Calu3 (cell line): ENCODE data around the gene MYRIP. TPM values are rescaled to one million over a fixed set of nuclear protein-coding genes. Genes with fewer than 3 reads are reported as not detected.

ENCODE experiments used
- BruUV-seq: library from RNA; stranded (reverse); fragments of 400-500 nt; replicated peaks from 2 replicates; lab custom pipeline; 2021; lab: Mats Ljungman, UMichigan
- CTCF ChIA-PET: fragments of 300-600 bp; sonication (Branson Sonifier 250); formaldehyde crosslinking; loops from one replicate; lab custom pipeline; 2022; ENCODE audit warnings: antibody characterized with exemption; lab: Charles Lee
- DNase-seq: peaks from one replicate; pipeline ENCODE4 v3.0.0; 2022
- H3K27ac Mint-ChIP-seq: one replicate; pipeline ENCODE4 v1.8.0; 2022; ENCODE audit warnings: mixed read lengths; ENCODE audit not compliant: unreplicated experiment
- H3K27me3 Mint-ChIP-seq: one replicate; pipeline ENCODE4 v1.8.0; 2022; ENCODE audit warnings: mixed read lengths; ENCODE audit not compliant: unreplicated experiment
- H3K36me3 Mint-ChIP-seq: one replicate; pipeline ENCODE4 v1.8.0; 2022; ENCODE audit warnings: mild to moderate bottlenecking, moderate library complexity, mixed read lengths; ENCODE audit not compliant: insufficient read depth, unreplicated experiment
- H3K4me1 Mint-ChIP-seq: one replicate; pipeline ENCODE4 v1.8.0; 2022; ENCODE audit warnings: mild to moderate bottlenecking, low read depth, mixed read lengths; ENCODE audit not compliant: unreplicated experiment
- H3K4me3 Mint-ChIP-seq: one replicate; pipeline ENCODE4 v1.8.0; 2022; ENCODE audit warnings: mild to moderate bottlenecking, low read depth, moderate library complexity, mixed read lengths; ENCODE audit not compliant: unreplicated experiment
- H3K9me3 Mint-ChIP-seq: one replicate; pipeline ENCODE4 v1.8.0; 2022; ENCODE audit warnings: low read depth, mixed read lengths; ENCODE audit not compliant: unreplicated experiment
- intact Hi-C: fragments of 100-400 bp; cut with micrococcal nuclease; formaldehyde crosslinking; loops from one replicate; pipeline ENCODE4 v1.10.0; 2022; ENCODE audit not compliant: unreplicated experiment
- total RNA-seq: library from RNA; stranded (reverse); gene quantifications from 2 replicates; pipeline ENCODE4 v1.2.3, GENCODE V29; 2022
- TF ChIP-seq, protein P1 (sequence below): fragments of 200-600 bp; IDR thresholded peaks from one replicate; pipeline ENCODE4 v1.8.0; 2022; ENCODE audit warnings: antibody characterized with exemption; ENCODE audit not compliant: unreplicated experiment

MYRIP gene
- total RNA-seq, 1 experiment from 2014 or later = 5.6 TPM

DNA sequence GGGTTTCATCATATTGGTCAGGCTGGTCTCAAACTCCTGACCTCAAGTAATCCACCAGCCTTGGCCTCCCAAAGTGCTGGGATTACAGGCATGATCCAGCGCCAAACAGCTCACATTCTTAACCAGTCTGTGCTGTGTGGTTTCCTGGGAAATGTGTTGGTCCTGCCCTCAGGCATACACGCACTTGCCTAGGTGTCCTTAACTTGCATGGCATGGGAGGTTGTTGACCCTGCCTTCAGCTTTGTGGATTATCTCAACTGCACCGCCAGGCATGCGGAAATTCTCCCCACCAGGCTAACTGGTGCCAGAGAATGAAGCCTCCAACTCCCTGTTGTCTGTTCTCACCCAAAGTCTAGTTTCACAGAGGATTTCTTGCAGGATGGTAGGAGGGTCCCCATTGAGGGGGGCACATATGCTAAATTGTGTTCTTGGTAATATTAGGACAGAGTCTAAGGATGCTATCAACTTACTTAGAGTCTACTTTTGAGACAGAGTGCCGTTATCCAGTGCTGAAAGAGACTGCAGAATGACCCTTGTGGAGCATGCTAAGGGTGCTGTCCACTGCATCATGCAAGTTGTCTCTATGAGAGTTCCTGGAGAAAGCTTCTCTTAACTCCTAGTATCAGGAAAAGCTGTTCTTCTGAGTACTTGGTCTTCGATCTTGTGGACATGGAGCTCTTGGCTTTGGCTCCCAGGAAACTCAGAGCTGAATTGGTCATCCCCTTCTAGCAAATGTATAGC, 438.5 kb downstream of the MYRIP start:
- Mint-ChIP-seq H3K36me3 (no peaks in the 10 kb centered on the region), H3K27me3 (no peaks in the 10 kb centered on the region)

GRCh38 chr3:40248591-40248990, 439.2 kb downstream of the MYRIP start:
- intact Hi-C loops = no loop called here
- TF ChIP-seq, protein P1, sequence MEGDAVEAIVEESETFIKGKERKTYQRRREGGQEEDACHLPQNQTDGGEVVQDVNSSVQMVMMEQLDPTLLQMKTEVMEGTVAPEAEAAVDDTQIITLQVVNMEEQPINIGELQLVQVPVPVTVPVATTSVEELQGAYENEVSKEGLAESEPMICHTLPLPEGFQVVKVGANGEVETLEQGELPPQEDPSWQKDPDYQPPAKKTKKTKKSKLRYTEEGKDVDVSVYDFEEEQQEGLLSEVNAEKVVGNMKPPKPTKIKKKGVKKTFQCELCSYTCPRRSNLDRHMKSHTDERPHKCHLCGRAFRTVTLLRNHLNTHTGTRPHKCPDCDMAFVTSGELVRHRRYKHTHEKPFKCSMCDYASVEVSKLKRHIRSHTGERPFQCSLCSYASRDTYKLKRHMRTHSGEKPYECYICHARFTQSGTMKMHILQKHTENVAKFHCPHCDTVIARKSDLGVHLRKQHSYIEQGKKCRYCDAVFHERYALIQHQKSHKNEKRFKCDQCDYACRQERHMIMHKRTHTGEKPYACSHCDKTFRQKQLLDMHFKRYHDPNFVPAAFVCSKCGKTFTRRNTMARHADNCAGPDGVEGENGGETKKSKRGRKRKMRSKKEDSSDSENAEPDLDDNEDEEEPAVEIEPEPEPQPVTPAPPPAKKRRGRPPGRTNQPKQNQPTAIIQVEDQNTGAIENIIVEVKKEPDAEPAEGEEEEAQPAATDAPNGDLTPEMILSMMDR = no peak

More for the DNA sequence above, 438.5 kb downstream of the MYRIP start:
- no TSS peak for BruUV-seq
- CTCF ChIA-PET = no interaction called here
- Mint-ChIP-seq H3K4me3 (no peak overlapping the region), H3K4me1 (no peaks in the 10 kb centered on the region), H3K27ac (no peak overlapping the region), H3K9me3 (no peaks in the 10 kb centered on the region)
- intact Hi-C loops = no loop called here
- TF ChIP-seq, protein P1 = no peak
- no peak for DNase-seq

GRCh38 chr3:40249168-40249567, 439.8 kb downstream of the MYRIP start:
- Mint-ChIP-seq H3K4me3 (no peak overlapping the region), H3K4me1 (no peaks in the 10 kb centered on the region), H3K36me3 (no peaks in the 10 kb centered on the region), H3K27ac (no peak overlapping the region), H3K27me3 (no peaks in the 10 kb centered on the region), H3K9me3 (no peaks in the 10 kb centered on the region)
- CTCF ChIA-PET = no interaction called here
- intact Hi-C loops = no loop called here
- DNase-seq = no peak
- TF ChIP-seq, protein P1 = no peak
- BruUV-seq = no TSS peak

More at GRCh38 chr3:40248591-40248990, 439.2 kb downstream of the MYRIP start:
- CTCF ChIA-PET = no interaction called here
- Mint-ChIP-seq H3K27ac (no peak overlapping the region), H3K4me3 (no peak overlapping the region), H3K36me3 (no peaks in the 10 kb centered on the region), H3K4me1 (no peaks in the 10 kb centered on the region), H3K9me3 (no peaks in the 10 kb centered on the region), H3K27me3 (no peaks in the 10 kb centered on the region)
- no peak for DNase-seq
- no TSS peak for BruUV-seq

- DNase-seq = no peak
- Mint-ChIP-seq H3K4me1 (no peaks in the 10 kb centered on the region), H3K4me3 (no peak overlapping the region), H3K27ac (no peak overlapping the region), H3K9me3 (no peaks in the 10 kb centered on the region), H3K27me3 (no peaks in the 10 kb centered on the region), H3K36me3 (no peaks in the 10 kb centered on the region)
- TF ChIP-seq, protein P1 = no peak
- CTCF ChIA-PET = no interaction called here
- no TSS peak for BruUV-seq
- intact Hi-C loops = no loop called here
Observed at GRCh38 chr3:40254491-40254890, 445.1 kb downstream of the MYRIP start.
